Lower lobe of right lung (tissue), 2 donors: ENCODE measurements around the gene NRBF2. TPM values are rescaled to one million over a fixed set of nuclear protein-coding genes. Genes with fewer than 3 reads are reported as not detected.

Experiments used
- ATAC-seq, 2 donors: fragments of 200-7000 bp; cut with Tn5 transposase; one replicate each; pipeline ENCODE4 v1.9.1; 2020 to 2022; ENCODE audit warnings: mild to moderate bottlenecking in 2 of 2, moderate library complexity in 2 of 2
- DNase-seq: peaks from one replicate; pipeline ENCODE4 v3.0.0-alpha.2; 2020
- H3K27ac ChIP-seq: fragments of 200-600 bp; one replicate; pipeline ENCODE4 v1.8.0; 2022
- H3K27me3 ChIP-seq: fragments of 200-600 bp; one replicate; pipeline ENCODE4 v1.8.0; 2022; ENCODE audit warnings: low read depth
- H3K36me3 ChIP-seq: fragments of 200-600 bp; one replicate; pipeline ENCODE4 v1.8.0; 2022; ENCODE audit warnings: mild to moderate bottlenecking
- H3K4me1 ChIP-seq: fragments of 200-600 bp; one replicate; pipeline ENCODE4 v1.8.0; 2022
- H3K4me3 ChIP-seq: fragments of 200-600 bp; one replicate; pipeline ENCODE4 v1.8.0; 2022; ENCODE audit warnings: mild to moderate bottlenecking
- H3K9me3 ChIP-seq: fragments of 200-600 bp; one replicate; pipeline ENCODE4 v1.8.0; 2022
- CTCF ChIP-seq: fragments of 200-600 bp; IDR thresholded peaks from one replicate; pipeline ENCODE4 v1.8.0; 2022; ENCODE audit warnings: antibody characterized with exemption, mild to moderate bottlenecking
- intact Hi-C: fragments of 100-400 bp; cut with DNase I; formaldehyde crosslinking; loops from one replicate; pipeline ENCODE4 v1.11.0; 2022
- total RNA-seq: library from RNA; stranded (reverse); fragmentation: NEBNext Ultra II Directional; extraction: Animal tissue kit (Norgen Biotek cat#: 25700); gene quantifications from one replicate; pipeline ENCODE4 v1.2.1, GENCODE V29; 2021
- donor health status: DM: no; HTN: yes; CAD: no; lungs with severe emphysema.

NRBF2 gene
- total RNA-seq, 1 donor from 2014 or later = 24.3 TPM

DNA sequence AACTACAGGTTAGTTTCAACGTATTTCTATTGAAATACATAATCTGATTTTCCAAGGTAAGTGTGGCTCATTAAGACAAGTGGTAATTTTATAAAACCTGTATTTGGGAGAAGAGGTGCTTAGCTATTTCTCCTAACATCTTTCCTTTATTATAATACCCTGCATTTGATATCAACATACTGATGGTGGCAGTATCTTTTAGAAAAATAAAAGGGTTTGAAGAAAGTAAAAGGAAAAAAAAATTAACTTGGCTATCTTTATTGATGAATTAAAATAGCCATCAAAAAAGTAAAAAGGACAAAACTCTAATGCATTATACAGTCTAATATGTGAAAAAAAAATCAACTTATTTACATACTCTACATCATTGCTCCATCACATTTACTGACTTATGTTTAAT is 68.0 kb downstream of the NRBF2 start:
- H3K27ac ChIP-seq = no peak overlapping the region
- no peak for DNase-seq
- H3K4me3 ChIP-seq = no peak overlapping the region
- no peak for ATAC-seq
- no peak for TF ChIP-seq CTCF
- H3K27me3 ChIP-seq = no peaks in the 10 kb centered on the region
- intact Hi-C loops = no loop called here
- no peaks in the 10 kb centered on the region for H3K9me3 ChIP-seq
- H3K36me3 ChIP-seq = peaks cover 67% of the 10 kb centered on the region
- peaks cover 13% of the 10 kb centered on the region for H3K4me1 ChIP-seq
